Erythroblast (primary cell): ENCODE data around the gene SLC25A13.

ENCODE experiments used
- DNase-seq, 2 experiments: peaks; one replicate each; lab custom pipeline; 2025; lab: John Stamatoyannopoulos, UW
- GATA1 ChIP-seq: IDR thresholded peaks from 2 replicates; pipeline ENCODE4 v1.6.1; 2011; ENCODE audit warnings: low read depth, mild to moderate bottlenecking, control low read depth, low read length, moderate library complexity
- POLR2A ChIP-seq: IDR thresholded peaks from 2 replicates; pipeline ENCODE4 v1.6.1; 2011; ENCODE audit warnings: mild to moderate bottlenecking, low read length

SLC25A13 gene

GRCh38 chr7:96100737-96101136 lies 221.2 kb downstream of the SLC25A13 start:
- DNase-seq = no peak
- TF ChIP-seq GATA1 (no peak), POLR2A (no peak)

- TF ChIP-seq POLR2A (no peak), GATA1 (no peak)
- DNase-seq = no peak
These were observed 224.1 kb downstream of the SLC25A13 start for GRCh38 chr7:96097835-96098234.

GRCh38 chr7:96093435-96093834 lies 228.5 kb downstream of the SLC25A13 start:
- no peak for DNase-seq

GRCh38 chr7:96090756-96091155 lies 231.1 kb downstream of the SLC25A13 start:
- TF ChIP-seq GATA1 (no peak), POLR2A (no peak)
- DNase-seq = no peak

More at GRCh38 chr7:96093435-96093834, 228.5 kb downstream of the SLC25A13 start:
- TF ChIP-seq GATA1 (no peak), POLR2A (no peak)

GRCh38 chr7:96089511-96089910 lies 232.4 kb downstream of the SLC25A13 start:
- DNase-seq = no peak
- TF ChIP-seq GATA1 (no peak), POLR2A (no peak)

- TF ChIP-seq GATA1 (no peak), POLR2A (no peak)
- no peak for DNase-seq
These were observed 233.3 kb downstream of the SLC25A13 start for GRCh38 chr7:96088579-96088978.

- no peak for DNase-seq
- TF ChIP-seq POLR2A = no peak
- no peak for TF ChIP-seq GATA1
These were observed 235.9 kb downstream of the SLC25A13 start for GRCh38 chr7:96085953-96086352.

- no peak for DNase-seq
- TF ChIP-seq POLR2A (no peak), GATA1 (no peak)
These were observed 236.9 kb downstream of the SLC25A13 start for GRCh38 chr7:96084881-96085553.

- TF ChIP-seq POLR2A (no peak), GATA1 (no peak)
- no peak for DNase-seq
These were observed 241.9 kb downstream of the SLC25A13 start for GRCh38 chr7:96080027-96080426.

GRCh38 chr7:96076350-96076707 lies 245.6 kb downstream of the SLC25A13 start:
- no peak for TF ChIP-seq GATA1
- no peak for TF ChIP-seq POLR2A
- DNase-seq = no peak

- DNase-seq = peak; percentile 35 to 54
- no peak for TF ChIP-seq POLR2A
- no peak for TF ChIP-seq GATA1
These were observed 246.2 kb downstream of the SLC25A13 start for GRCh38 chr7:96075510-96076349.

GRCh38 chr7:96074871-96075270 lies 247.0 kb downstream of the SLC25A13 start:
- TF ChIP-seq POLR2A (no peak), GATA1 (no peak)

More at GRCh38 chr7:96074871-96075270, 247.0 kb downstream of the SLC25A13 start:
- no peak for DNase-seq
